CD1c-positive myeloid dendritic cell (primary cell): ENCODE data around the gene OR10K1.

Experiments used
- DNase-seq: peaks from one replicate; pipeline ENCODE4 v3.0.0-alpha.2; 2016; ENCODE audit errors: extremely low spot score

OR10K1 gene, protein sequence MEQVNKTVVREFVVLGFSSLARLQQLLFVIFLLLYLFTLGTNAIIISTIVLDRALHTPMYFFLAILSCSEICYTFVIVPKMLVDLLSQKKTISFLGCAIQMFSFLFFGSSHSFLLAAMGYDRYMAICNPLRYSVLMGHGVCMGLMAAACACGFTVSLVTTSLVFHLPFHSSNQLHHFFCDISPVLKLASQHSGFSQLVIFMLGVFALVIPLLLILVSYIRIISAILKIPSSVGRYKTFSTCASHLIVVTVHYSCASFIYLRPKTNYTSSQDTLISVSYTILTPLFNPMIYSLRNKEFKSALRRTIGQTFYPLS

DNA sequence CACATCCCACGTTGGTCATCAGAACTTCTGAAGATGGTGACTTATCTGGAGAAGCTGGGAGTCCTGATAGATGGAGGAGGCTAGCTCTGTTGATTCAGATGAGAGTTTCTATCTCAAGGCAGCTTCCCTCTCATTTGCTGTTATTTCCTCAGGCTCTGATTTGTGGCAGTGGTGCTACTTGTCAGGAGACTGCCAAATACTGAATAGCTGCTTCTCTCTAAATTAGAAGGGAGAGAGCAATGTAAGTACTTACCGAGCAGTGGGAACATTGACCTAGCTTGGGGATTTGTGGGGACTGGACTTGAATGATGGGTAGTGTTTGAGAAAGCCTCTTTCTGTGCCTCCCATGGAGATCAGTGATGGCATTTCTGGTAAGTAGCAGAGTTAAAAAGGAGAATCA is at the start of gene OR10K1:
Gene OR10K1, plus strand, starts transcription at position 301 of the 400 bp plus-strand sequence. CDS start 3,728 bp downstream, outside the sequence.
- no peak for DNase-seq

- no peak for DNase-seq
Observed at GRCh38 chr1:158414651-158415345, 46.8 kb upstream of the OR10K1 start.

GRCh38 chr1:158417586-158417985 is 44.0 kb upstream of the OR10K1 start:
- DNase-seq: peak; percentile 25

- DNase-seq: no peak
Observed at GRCh38 chr1:158422212-158422611, 39.4 kb upstream of the OR10K1 start.

- no peak for DNase-seq
Observed at GRCh38 chr1:158425027-158425426, 36.6 kb upstream of the OR10K1 start.

GRCh38 chr1:158426137-158426536 is 35.5 kb upstream of the OR10K1 start, which contains the start of gene OR10K2:
OR10K2 (minus strand) TSS chr1:158426237; CDS start chr1:158420866, 5,371 bp downstream.
- no peak for DNase-seq

GRCh38 chr1:158430163-158430562 is 31.5 kb upstream of the OR10K1 start:
- peak; percentile 55 for DNase-seq

GRCh38 chr1:158434741-158435140 is 26.9 kb upstream of the OR10K1 start:
- peak; percentile 75 for DNase-seq

DNA sequence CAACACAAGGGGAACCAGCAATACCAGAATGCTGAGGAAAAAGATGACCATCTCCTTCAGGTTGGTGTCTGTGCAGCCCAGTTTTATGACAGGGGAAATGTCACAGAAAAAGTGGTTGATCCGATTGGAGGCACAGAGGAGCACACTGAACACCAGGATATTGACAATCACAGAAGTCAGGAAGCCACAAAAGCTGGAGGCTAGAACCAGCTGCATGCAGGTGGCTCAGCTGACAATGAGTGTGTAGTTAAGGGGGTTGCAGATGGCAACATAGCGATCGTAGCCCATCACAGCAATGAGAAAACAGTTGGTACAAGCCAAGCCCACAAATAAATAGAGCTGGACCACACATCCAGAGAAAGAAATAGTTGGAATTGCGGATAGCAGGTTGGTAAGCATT is 16.3 kb upstream of the OR10K1 start:
- DNase-seq: no peak

- no peak for DNase-seq
Observed at GRCh38 chr1:158454537-158454936, 7.1 kb upstream of the OR10K1 start.

GRCh38 chr1:158457246-158457645 is 4.4 kb upstream of the OR10K1 start:
- DNase-seq: peak; percentile 26

GRCh38 chr1:158458263-158458662 is 3.4 kb upstream of the OR10K1 start:
- no peak for DNase-seq

DNA sequence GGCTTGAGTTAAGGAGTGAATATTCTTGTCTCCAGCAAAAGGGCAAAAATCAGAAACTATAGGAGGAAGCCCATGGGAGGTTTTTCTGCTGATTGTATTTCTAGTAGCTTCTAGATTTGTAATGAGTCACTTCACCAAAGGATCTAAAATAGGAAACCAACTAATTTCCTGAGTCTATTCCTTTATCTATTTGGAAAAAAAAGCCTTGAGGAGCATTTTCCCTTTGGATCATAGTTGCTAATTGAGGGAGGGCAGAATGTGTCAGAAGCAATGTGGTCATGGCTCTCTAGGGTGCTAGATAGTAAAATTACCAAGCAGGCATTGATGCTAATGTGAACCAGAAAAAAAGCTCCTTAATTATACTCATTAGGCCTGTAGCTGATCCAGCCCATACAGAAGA is 10.3 kb downstream of the OR10K1 start, which contains the start of gene OR10R2:
Gene OR10R2, plus strand, starts transcription at position 301 of the 400 bp plus-strand sequence. CDS start 106 bp downstream, outside the sequence.
- no peak for DNase-seq

DNA sequence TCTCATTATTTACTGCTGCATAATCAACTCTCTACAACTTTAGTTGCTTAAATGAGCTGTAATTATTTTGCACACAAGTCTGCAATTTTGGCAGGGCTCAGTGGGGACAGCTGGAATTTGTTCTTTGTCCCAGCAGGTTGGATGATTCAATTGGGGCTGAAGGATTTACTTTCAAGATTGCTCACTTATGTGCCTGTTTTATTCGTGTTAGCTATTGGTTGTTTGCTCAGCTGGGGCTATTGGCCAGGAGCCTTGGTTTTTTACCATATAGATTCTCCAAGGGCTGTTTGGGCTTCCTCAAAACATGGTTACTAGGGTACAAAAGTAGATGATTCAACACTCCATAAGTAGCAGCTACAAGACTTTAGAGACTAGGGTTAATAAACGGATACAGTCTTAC is 23.8 kb downstream of the OR10K1 start:
- no peak for DNase-seq

DNA sequence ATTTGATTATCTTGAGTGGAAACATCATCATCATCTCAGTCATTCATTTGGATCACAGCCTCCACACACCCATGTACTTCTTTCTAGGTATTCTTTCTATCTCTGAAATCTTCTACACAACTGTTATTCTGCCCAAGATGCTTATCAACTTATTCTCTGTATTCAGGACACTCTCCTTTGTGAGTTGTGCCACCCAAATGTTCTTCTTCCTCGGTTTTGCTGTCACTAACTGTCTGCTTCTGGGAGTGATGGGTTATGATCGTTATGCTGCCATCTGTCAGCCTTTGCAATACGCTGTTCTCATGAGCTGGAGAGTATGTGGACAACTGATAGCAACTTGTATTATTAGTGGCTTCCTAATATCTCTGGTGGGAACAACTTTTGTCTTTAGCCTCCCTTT is 29.7 kb downstream of the OR10K1 start:
- DNase-seq: no peak

- DNase-seq: no peak
Observed at GRCh38 chr1:158493054-158493453, 31.4 kb downstream of the OR10K1 start.

DNA sequence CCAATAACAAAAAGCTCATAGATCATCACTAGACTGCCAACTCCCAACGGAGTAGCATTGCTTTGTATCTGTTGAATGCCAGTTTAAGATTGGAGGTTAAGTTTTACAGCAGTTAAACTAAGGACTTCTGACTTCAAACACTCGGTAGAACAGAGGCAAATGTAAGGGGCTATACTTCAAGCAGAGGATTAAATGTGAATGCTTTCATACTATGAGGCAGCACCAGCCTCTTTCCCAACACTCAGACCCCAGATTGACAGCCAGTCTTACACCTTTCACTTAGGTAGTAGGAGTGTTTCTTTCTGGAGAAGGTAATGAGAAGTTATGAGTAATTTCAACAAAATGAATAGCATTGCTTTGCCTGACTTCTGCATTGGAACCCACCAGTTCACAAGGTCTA is 33.2 kb downstream of the OR10K1 start:
- DNase-seq: no peak

- DNase-seq: peak; percentile 59
Observed at GRCh38 chr1:158496374-158496773, 34.7 kb downstream of the OR10K1 start.

GRCh38 chr1:158506369-158506987 is 44.8 kb downstream of the OR10K1 start:
- DNase-seq: peak; percentile 68

GRCh38 chr1:158507511-158507910 is 45.9 kb downstream of the OR10K1 start:
- no peak for DNase-seq

- no peak for DNase-seq
Observed at GRCh38 chr1:158509471-158510156, 48.0 kb downstream of the OR10K1 start.

DNA sequence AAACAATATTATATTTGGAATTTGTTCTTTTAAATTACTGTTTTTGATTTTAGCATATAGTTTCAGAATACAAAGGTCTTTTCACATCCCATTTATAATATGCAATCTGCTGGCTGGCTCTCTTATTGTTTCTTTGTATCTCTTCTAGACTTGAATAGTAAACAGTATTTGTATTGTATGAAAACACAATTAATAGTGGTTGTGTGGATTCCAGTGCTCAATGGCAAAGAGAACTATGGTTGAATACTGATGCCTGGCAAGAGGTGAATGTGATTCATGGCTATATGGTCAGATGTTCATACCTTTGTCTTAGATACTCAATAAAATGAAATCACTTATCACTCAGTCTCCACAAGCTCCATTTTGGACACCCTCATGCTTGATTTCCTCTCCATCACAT is 55.3 kb downstream of the OR10K1 start:
- DNase-seq: no peak
